GM12878 (cell line): Measurements from ENCODE around the gene RASGRF2. TPM values are rescaled to one million over a fixed set of nuclear protein-coding genes. Genes with fewer than 3 reads are reported as not detected.

Source experiments
- ATAC-seq: fragments of 200-7000 bp; cut with Tn5 transposase; 3 replicates; pipeline ENCODE4 v1.9.1; 2020; ENCODE audit warnings: mild to moderate bottlenecking, moderate library complexity
- BruUV-seq: library from RNA; stranded (reverse); fragments of 400-500 nt; replicated peaks from 2 replicates; lab custom pipeline; 2021; lab: Mats Ljungman, UMichigan
- CTCF ChIA-PET: fragments of 300-600 bp; sonication (Branson Sonifier 250); formaldehyde crosslinking; extraction: SDS; loops from one replicate; lab custom pipeline; 2021; ENCODE audit warnings: inconsistent platforms; lab: Yijun Ruan, JAX
- POLR2A ChIA-PET: fragments of 350-600 bp; formaldehyde crosslinking; extraction: SDS; loops from one replicate; lab custom pipeline; 2021; ENCODE audit warnings: inconsistent platforms; lab: Charles Lee
- RAD21 ChIA-PET: fragments of 300-600 bp; sonication (Branson Sonifier 250); formaldehyde crosslinking; loops from one replicate; lab custom pipeline; 2023; ENCODE audit warnings: antibody characterized with exemption; ENCODE audit not compliant: unreplicated experiment; lab: Charles Lee
- SMC1A ChIA-PET: fragments of 300-600 bp; sonication (Branson Sonifier 250); formaldehyde crosslinking; loops from one replicate; lab custom pipeline; 2023; ENCODE audit not compliant: unreplicated experiment, uncharacterized antibody; lab: Charles Lee
- DNase-seq: peaks from one replicate; pipeline ENCODE4 v3.0.0-alpha.2; 2011; ENCODE audit warnings: low read depth, low spot score
- FAIRE-seq: peaks from 3 replicates; lab custom pipeline; 2011; peaks lifted over from hg19 to GRCh38; lab: Jason Lieb, UNC
- H2AFZ ChIP-seq: 2 replicates; pipeline ENCODE4 v1.6.0; 2011; ENCODE audit warnings: low read depth, low read length, control low read depth; ENCODE audit not compliant: control insufficient read depth
- H3K27ac ChIP-seq: 2 replicates; pipeline ENCODE4 v1.5.1; 2011; ENCODE audit warnings: control low read depth; ENCODE audit not compliant: control insufficient read depth, insufficient read depth
- H3K27me3 ChIP-seq, 2 experiments: replicated peaks in 1 of 2; 2 replicates each; pipeline versions ENCODE4 v1.6.0 to v1.6.1; 2011; ENCODE audit warnings: low read length in 1 of 2; ENCODE audit not compliant: control insufficient read depth in 2 of 2, insufficient read depth in 2 of 2
- H3K36me3 ChIP-seq, 2 experiments: 2 replicates each; pipeline ENCODE4 v1.5.1; 2011; ENCODE audit warnings: low read length in 1 of 2; ENCODE audit not compliant: control insufficient read depth in 2 of 2, insufficient read depth in 2 of 2
- H3K4me1 ChIP-seq: 2 replicates; pipeline ENCODE4 v1.6.1; 2011; ENCODE audit warnings: mild to moderate bottlenecking, low read length, moderate library complexity, mixed read lengths; ENCODE audit not compliant: control insufficient read depth, insufficient read depth
- H3K4me2 ChIP-seq: 2 replicates; pipeline ENCODE4 v1.6.0; 2011; ENCODE audit warnings: control low read depth; ENCODE audit not compliant: control insufficient read depth, insufficient read depth
- H3K4me3 ChIP-seq: fragments of 200-600 bp; sonication (generic); 2 replicates; pipeline ENCODE4 v1.5.1; 2016
- H3K79me2 ChIP-seq: 2 replicates; pipeline ENCODE4 v1.6.0; 2011; ENCODE audit warnings: low read length; ENCODE audit not compliant: control insufficient read depth, insufficient read depth
- H3K9ac ChIP-seq: 2 replicates; pipeline ENCODE4 v1.8.0; 2011; ENCODE audit warnings: low read length, control low read depth, mixed read lengths; ENCODE audit not compliant: control insufficient read depth, insufficient read depth
- H3K9me3 ChIP-seq: replicated peaks from 3 replicates; pipeline ENCODE4 v1.5.1; 2011; ENCODE audit warnings: mild to moderate bottlenecking, low read length; ENCODE audit not compliant: control insufficient read depth, insufficient read depth
- H4K20me1 ChIP-seq: 2 replicates; pipeline ENCODE4 v1.6.0; 2011; ENCODE audit not compliant: control insufficient read depth, insufficient read depth
- BHLHE40 ChIP-seq, 2 experiments: fragments of 450-650 bp in 1 of 2; IDR thresholded peaks; 2 replicates each; pipeline ENCODE4 v1.6.1; 2011 to 2017; ENCODE audit warnings: low read depth in 2 of 2, borderline replicate concordance in 1 of 2, improper control_type of control experiment in 1 of 2, low read length in 1 of 2, mild to moderate bottlenecking in 1 of 2
- EGR1 ChIP-seq, 2 experiments: IDR thresholded peaks; 1 replicate in 1 of 2; 2 replicates in 1 of 2; pipeline ENCODE4 v1.6.1; 2011 to 2012; ENCODE audit warnings: low read depth in 2 of 2, low read length in 2 of 2, borderline replicate concordance in 1 of 2, mild to moderate bottlenecking in 1 of 2, moderate library complexity in 1 of 2
- ELK1 ChIP-seq: IDR thresholded peaks from 2 replicates; pipeline ENCODE4 v1.6.1; 2012; ENCODE audit warnings: low read depth, low read length, improper control_type of control experiment
- FOS ChIP-seq: IDR thresholded peaks from 3 replicates; pipeline ENCODE4 v1.6.1; 2011; ENCODE audit warnings: borderline replicate concordance; ENCODE audit not compliant: insufficient read length; ENCODE audit errors: extremely low read depth
- NFXL1 ChIP-seq: fragments of 450-650 bp; IDR thresholded peaks from 2 replicates; pipeline ENCODE4 v1.6.1; 2017; ENCODE audit warnings: antibody characterized with exemption, mild to moderate bottlenecking, borderline replicate concordance
- RAD51 ChIP-seq: fragments of 450-650 bp; IDR thresholded peaks from 2 replicates; pipeline ENCODE4 v1.6.1; 2016; ENCODE audit warnings: moderate library complexity, mild to moderate bottlenecking, inconsistent platforms
- SIN3A ChIP-seq: IDR thresholded peaks from 2 replicates; pipeline ENCODE4 v1.6.1; 2012; ENCODE audit warnings: low read depth, low read length, improper control_type of control experiment
- STAT1 ChIP-seq: fragments of 450-650 bp; conservative IDR thresholded peaks from 2 replicates; pipeline ENCODE4 v1.6.1; 2014; ENCODE audit warnings: antibody characterized with exemption, mild to moderate bottlenecking
- TCF3 ChIP-seq: IDR thresholded peaks from 2 replicates; pipeline ENCODE4 v1.6.1; 2012; ENCODE audit warnings: low read depth, mild to moderate bottlenecking, low read length, borderline replicate concordance; ENCODE audit not compliant: insufficient read depth
- ZNF384 ChIP-seq: IDR thresholded peaks from 2 replicates; pipeline ENCODE4 v1.6.1; 2012; ENCODE audit warnings: low read depth, mild to moderate bottlenecking, low read length, improper control_type of control experiment, borderline replicate concordance
- WGBS: methylation state at CpG from one replicate; pipeline ENCODE4 v1.1.6; 2016; ENCODE audit warnings: low lambda C conversion rate; ENCODE audit not compliant: insufficient replicate concordance, insufficient coverage; ENCODE audit errors: missing lambda C conversion rate; 5-methylcytosine and 5-hydroxymethylcytosine counted together
- in situ Hi-C: fragments of 300-500 bp; cut with MboI; formaldehyde crosslinking; loops from 9 replicates; pipeline ENCODE4 v1.14.3; 2018; ENCODE audit warnings: mixed read lengths
- intact Hi-C: fragments of 100-400 bp; cut with micrococcal nuclease; formaldehyde crosslinking; loops from one replicate; pipeline ENCODE4 v1.14.2; 2022; ENCODE audit not compliant: unreplicated experiment
- polyA plus RNA-seq, 11 experiments: library from polyadenylated mRNA; depleted of rRNA in 4 of 11; unstranded in 6 of 11; stranded (reverse) in 5 of 11; fragments of >200 nt; fragmentation: Nextera tagmentation in 4 of 11; fragmentation: Illumina TruSeq in 1 of 11; extraction: Ambion mirVana in 4 of 11; extraction: Trizol in 1 of 11; gene quantifications; 1 replicate in 1 of 11; 2 replicates in 10 of 11; pipeline versions ENCODE4 v1.2.1 to v1.2.3, GENCODE V29; 2011 to 2016; ENCODE audit warnings: inconsistent platforms in 2 of 11, missing spikeins in 2 of 11, low read depth in 1 of 11
- total RNA-seq, 4 experiments: library from RNA; depleted of rRNA in 3 of 4; stranded (reverse); fragments of >200 nt in 3 of 4; fragmentation: Illumina TruSeq in 1 of 4; extraction: Trizol in 1 of 4; gene quantifications; 2 replicates each; pipeline versions ENCODE4 v1.2.1 to v1.2.3, GENCODE V29; 2013 to 2021
- TF ChIP-seq, protein P1 (sequence below): fragments of 450-650 bp; IDR thresholded peaks from 2 replicates; pipeline ENCODE4 v1.6.1; 2017; ENCODE audit warnings: borderline replicate concordance

The RASGRF2 gene
- total and polyA plus RNA-seq, 10 of the 15 experiments (the other 5 are each of a cell fraction or from before 2014, with no cell fraction given), result 0.05 to 0.24 (median 0.07) TPM

- 82% methylated on average over 1 of the region's 1 CpG for WGBS
- FAIRE-seq, result no peak
- no peaks in the 10 kb centered on the region for H3K27me3 ChIP-seq
- no peak for TF ChIP-seq SIN3A
- TF ChIP-seq, all 136 proteins: peak for 0
- Histone ChIP-seq H3K9ac (no peak overlapping the region), H3K79me2 (no peaks in the 10 kb centered on the region), H3K36me3 (no peaks in the 10 kb centered on the region), H3K9me3 (no peaks in the 10 kb centered on the region), H4K20me1 (no peaks in the 10 kb centered on the region), H3K4me3 (no peak overlapping the region), H3K4me1 (no peaks in the 10 kb centered on the region), H3K4me2 (no peak overlapping the region), H3K27ac (no peak overlapping the region), H2AFZ (no peak overlapping the region)
- intact Hi-C loops (no loop called here), in situ Hi-C loops (no loop called here)
- CTCF ChIA-PET, result interaction anchor here (2.0 kb wide), 1 partner anchor 24 kb away, joined by 4 read pairs; no protein-coding TSS in a partner anchor
- DNase-seq, result no peak
- POLR2A ChIA-PET, result no interaction called here
- RAD21 ChIA-PET, result no interaction called here
- SMC1A ChIA-PET, result no interaction called here
- no TSS peak for BruUV-seq
- no peak for ATAC-seq
Measured at GRCh38 chr5:81140943-81141342, 180.8 kb downstream of the RASGRF2 start.

- FAIRE-seq (no peak), ATAC-seq (no peak), DNase-seq (no peak)
- Histone ChIP-seq H3K27ac (no peak overlapping the region), H3K4me2 (no peak overlapping the region), H3K9me3 (no peaks in the 10 kb centered on the region), H3K79me2 (no peaks in the 10 kb centered on the region), H3K9ac (no peak overlapping the region), H4K20me1 (no peaks in the 10 kb centered on the region), H3K36me3 (no peaks in the 10 kb centered on the region), H2AFZ (no peak overlapping the region), H3K27me3 (no peaks in the 10 kb centered on the region), H3K4me3 (no peak overlapping the region), H3K4me1 (no peaks in the 10 kb centered on the region)
- POLR2A ChIA-PET, result no interaction called here
- CTCF ChIA-PET, result interaction anchor here (2.0 kb wide), 1 partner anchor 25 kb away, joined by 4 read pairs; no protein-coding TSS in a partner anchor
- in situ Hi-C loops (no loop called here), intact Hi-C loops (no loop called here)
- SMC1A ChIA-PET, result interaction anchor here (1.0 kb wide), 1 partner anchor 10 kb away, joined by 3 read pairs; no protein-coding TSS in a partner anchor
- WGBS, result 63% methylated on average over 3 of the region's 3 CpGs
- RAD21 ChIA-PET, result no interaction called here
- no TSS peak for BruUV-seq
- TF ChIP-seq ZNF384 (no peak), BHLHE40 (IDR thresholded peaks at IDR 0.05; ENCODE audit: borderline replicate concordance in 1 of 2, low read depth in 2 of 2, low read length in 1 of 2) (no peak), FOS (no peak), STAT1 (no peak), ELK1 (no peak), EGR1 (IDR thresholded peaks at IDR 0.05; ENCODE audit: borderline replicate concordance in 1 of 2, low read depth in 2 of 2, low read length in 2 of 2) (no peak), TCF3 (no peak), RAD51 (no peak), NFXL1 (no peak)
- TF ChIP-seq, protein P1, sequence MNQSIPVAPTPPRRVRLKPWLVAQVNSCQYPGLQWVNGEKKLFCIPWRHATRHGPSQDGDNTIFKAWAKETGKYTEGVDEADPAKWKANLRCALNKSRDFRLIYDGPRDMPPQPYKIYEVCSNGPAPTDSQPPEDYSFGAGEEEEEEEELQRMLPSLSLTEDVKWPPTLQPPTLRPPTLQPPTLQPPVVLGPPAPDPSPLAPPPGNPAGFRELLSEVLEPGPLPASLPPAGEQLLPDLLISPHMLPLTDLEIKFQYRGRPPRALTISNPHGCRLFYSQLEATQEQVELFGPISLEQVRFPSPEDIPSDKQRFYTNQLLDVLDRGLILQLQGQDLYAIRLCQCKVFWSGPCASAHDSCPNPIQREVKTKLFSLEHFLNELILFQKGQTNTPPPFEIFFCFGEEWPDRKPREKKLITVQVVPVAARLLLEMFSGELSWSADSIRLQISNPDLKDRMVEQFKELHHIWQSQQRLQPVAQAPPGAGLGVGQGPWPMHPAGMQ, result no peak
Measured at GRCh38 chr5:81142108-81142507, 181.9 kb downstream of the RASGRF2 start.
